K562 (cell line): ENCODE results near the gene NAV2. TPM values are rescaled to one million over a fixed set of nuclear protein-coding genes. Genes with fewer than 3 reads are reported as not detected.
A peak's percentile ranks its signal among the peaks of the same experiment; 100 is the strongest.

Source experiments
- C11orf30 ChIP-seq: fragments of 450-650 bp; IDR thresholded peaks from 2 replicates; pipeline ENCODE4 v1.6.1; 2016; ENCODE audit warnings: low read depth, mild to moderate bottlenecking
- CTBP1 ChIP-seq: fragments of 450-650 bp; IDR thresholded peaks from 2 replicates; pipeline ENCODE4 v1.6.1; 2016; ENCODE audit warnings: borderline replicate concordance
- EP300 ChIP-seq: IDR thresholded peaks from 2 replicates; pipeline ENCODE4 v1.6.1; 2012; ENCODE audit warnings: low read length, improper control_type of control experiment
- GABPA ChIP-seq: fragments of 200-800 bp; sonication (Bioruptor generic); conservative IDR thresholded peaks from 2 replicates; pipeline ENCODE4 v1.6.1; 2016; ENCODE audit warnings: low read depth, missing genetic modification characterization, missing compliant biosample characterization
- IRF2 ChIP-seq: sonication (generic); formaldehyde crosslinking; IDR thresholded peaks from 2 replicates; pipeline ENCODE4 v1.8.1; 2022; ENCODE audit warnings: mild to moderate bottlenecking, missing genetic modification reagents
- KDM4B ChIP-seq, 2 experiments: fragments of 450-650 bp in 1 of 2; sonication (generic) in 1 of 2; IDR thresholded peaks; 2 replicates each; pipeline ENCODE4 v1.6.1; 2016 to 2017; ENCODE audit warnings: borderline replicate concordance in 2 of 2, antibody characterized with exemption in 1 of 2, low read depth in 1 of 2, mild to moderate bottlenecking in 1 of 2
- NCOA1 ChIP-seq: fragments of 450-650 bp; IDR thresholded peaks from 2 replicates; pipeline ENCODE4 v1.6.1; 2016; ENCODE audit warnings: low read depth
- NUFIP1 ChIP-seq: fragments of 450-650 bp; IDR thresholded peaks from 2 replicates; pipeline ENCODE4 v1.6.1; 2018; ENCODE audit not compliant: partially characterized antibody
- PRPF4 ChIP-seq: fragments of 200-400 bp; formaldehyde crosslinking; IDR thresholded peaks from one replicate; pipeline ENCODE4 v1.6.1; 2017; ENCODE audit warnings: low read length, low read depth, mild to moderate bottlenecking; ENCODE audit not compliant: insufficient read depth, poor library complexity, severe bottlenecking
- PTBP1 ChIP-seq: fragments of 200-400 bp; formaldehyde crosslinking; IDR thresholded peaks from 2 replicates; pipeline ENCODE4 v1.6.1; 2017; ENCODE audit warnings: low read depth, low read length
- RBM25 ChIP-seq: fragments of 200-400 bp; formaldehyde crosslinking; IDR thresholded peaks from 2 replicates; pipeline ENCODE4 v1.6.1; 2018; ENCODE audit warnings: low read length, low read depth, moderate library complexity; ENCODE audit not compliant: severe bottlenecking
- SMARCC2 ChIP-seq: fragments of 450-650 bp; IDR thresholded peaks from 2 replicates; pipeline ENCODE4 v1.6.1; 2017; ENCODE audit warnings: antibody characterized with exemption, moderate library complexity, mild to moderate bottlenecking, low read depth
- SRSF7 ChIP-seq: fragments of 200-400 bp; formaldehyde crosslinking; optimal IDR thresholded peaks from 2 replicates; pipeline ENCODE3; 2017; ENCODE audit warnings: mild to moderate bottlenecking, low read depth, low read length
- USF1 ChIP-seq: sonication (generic); formaldehyde crosslinking; IDR thresholded peaks from 2 replicates; pipeline ENCODE4 v1.9.0; 2022; ENCODE audit warnings: mild to moderate bottlenecking, missing genetic modification reagents
- ZBTB7A ChIP-seq: IDR thresholded peaks from 2 replicates; pipeline ENCODE4 v1.6.1; 2011; ENCODE audit warnings: low read depth, mild to moderate bottlenecking, low read length, moderate library complexity, borderline replicate concordance; ENCODE audit not compliant: control insufficient read depth
- ZNF695 ChIP-seq: fragments of 450-650 bp; formaldehyde crosslinking; IDR thresholded peaks from 2 replicates; pipeline ENCODE4 v1.4.0; 2020; ENCODE audit warnings: mild to moderate bottlenecking, moderate library complexity
- ZZZ3 ChIP-seq: fragments of 450-650 bp; IDR thresholded peaks from 2 replicates; pipeline ENCODE4 v1.6.1; 2016; ENCODE audit warnings: antibody characterized with exemption, mild to moderate bottlenecking, moderate library complexity
- polyA plus RNA-seq, 8 experiments: library from polyadenylated mRNA; depleted of rRNA in 4 of 8; stranded (reverse) in 5 of 8; unstranded in 3 of 8; fragments of >200 nt; fragmentation: Nextera tagmentation in 2 of 8; fragmentation: Illumina TruSeq in 1 of 8; extraction: Ambion mirVana in 2 of 8; extraction: Trizol in 1 of 8; gene quantifications; 2 replicates each; pipeline versions ENCODE4 v1.2.1 to v1.2.3, GENCODE V29; 2011 to 2014; ENCODE audit warnings: inconsistent platforms in 1 of 8, missing spikeins in 1 of 8
- total RNA-seq, 7 experiments: library from RNA; depleted of rRNA in 6 of 7; stranded (reverse); fragments of >200 nt in 6 of 7; fragmentation: Illumina TruSeq in 2 of 7; extraction: Trizol in 2 of 7; gene quantifications; 2 replicates each; pipeline versions ENCODE4 v1.2.1 to v1.2.3, GENCODE V29; 2011 to 2021; ENCODE audit warnings: low replicate concordance in 1 of 7
- TF ChIP-seq, protein P1 (sequence below): fragments of 450-650 bp; IDR thresholded peaks from 2 replicates; pipeline ENCODE4 v1.6.1; 2016; ENCODE audit warnings: mild to moderate bottlenecking, moderate library complexity

NAV2 gene
- total and polyA plus RNA-seq, 9 of the 15 experiments (the other 6 are each of a cell fraction or from before 2014, with no cell fraction given) = 0.03 to 0.35 (median 0.05) TPM

GRCh38 chr11:20119315-20119714 lies 406.7 kb downstream of the NAV2 start (continued):
- TF ChIP-seq IRF2 (CRISPR knock-in tag) (no peak), SRSF7 (no peak), KDM4B (IDR thresholded peaks at IDR 0.05; ENCODE audit: borderline replicate concordance in 2 of 2, low read depth in 1 of 2) (no peak), GABPA (tag) (peak; percentile 59), USF1 (no peak), PRPF4 (no peak), EP300 (0 out of 2 replicates have a peak, but pooled peaks have one; percentile 13), ZZZ3 (no peak), SMARCC2 (no peak), ZNF695 (CRISPR knock-in tag) (no peak), NUFIP1 (no peak), CTBP1 (peak; percentile 18; the same call in 1 of the 2 replicates), C11orf30 (peak; percentile 25; the same call in 1 of the 2 replicates), RBM25 (no peak), ZBTB7A (peak; percentile 57; the same call in 1 of the 2 replicates), PTBP1 (no peak), NCOA1 (no peak)
- TF ChIP-seq, protein P1, sequence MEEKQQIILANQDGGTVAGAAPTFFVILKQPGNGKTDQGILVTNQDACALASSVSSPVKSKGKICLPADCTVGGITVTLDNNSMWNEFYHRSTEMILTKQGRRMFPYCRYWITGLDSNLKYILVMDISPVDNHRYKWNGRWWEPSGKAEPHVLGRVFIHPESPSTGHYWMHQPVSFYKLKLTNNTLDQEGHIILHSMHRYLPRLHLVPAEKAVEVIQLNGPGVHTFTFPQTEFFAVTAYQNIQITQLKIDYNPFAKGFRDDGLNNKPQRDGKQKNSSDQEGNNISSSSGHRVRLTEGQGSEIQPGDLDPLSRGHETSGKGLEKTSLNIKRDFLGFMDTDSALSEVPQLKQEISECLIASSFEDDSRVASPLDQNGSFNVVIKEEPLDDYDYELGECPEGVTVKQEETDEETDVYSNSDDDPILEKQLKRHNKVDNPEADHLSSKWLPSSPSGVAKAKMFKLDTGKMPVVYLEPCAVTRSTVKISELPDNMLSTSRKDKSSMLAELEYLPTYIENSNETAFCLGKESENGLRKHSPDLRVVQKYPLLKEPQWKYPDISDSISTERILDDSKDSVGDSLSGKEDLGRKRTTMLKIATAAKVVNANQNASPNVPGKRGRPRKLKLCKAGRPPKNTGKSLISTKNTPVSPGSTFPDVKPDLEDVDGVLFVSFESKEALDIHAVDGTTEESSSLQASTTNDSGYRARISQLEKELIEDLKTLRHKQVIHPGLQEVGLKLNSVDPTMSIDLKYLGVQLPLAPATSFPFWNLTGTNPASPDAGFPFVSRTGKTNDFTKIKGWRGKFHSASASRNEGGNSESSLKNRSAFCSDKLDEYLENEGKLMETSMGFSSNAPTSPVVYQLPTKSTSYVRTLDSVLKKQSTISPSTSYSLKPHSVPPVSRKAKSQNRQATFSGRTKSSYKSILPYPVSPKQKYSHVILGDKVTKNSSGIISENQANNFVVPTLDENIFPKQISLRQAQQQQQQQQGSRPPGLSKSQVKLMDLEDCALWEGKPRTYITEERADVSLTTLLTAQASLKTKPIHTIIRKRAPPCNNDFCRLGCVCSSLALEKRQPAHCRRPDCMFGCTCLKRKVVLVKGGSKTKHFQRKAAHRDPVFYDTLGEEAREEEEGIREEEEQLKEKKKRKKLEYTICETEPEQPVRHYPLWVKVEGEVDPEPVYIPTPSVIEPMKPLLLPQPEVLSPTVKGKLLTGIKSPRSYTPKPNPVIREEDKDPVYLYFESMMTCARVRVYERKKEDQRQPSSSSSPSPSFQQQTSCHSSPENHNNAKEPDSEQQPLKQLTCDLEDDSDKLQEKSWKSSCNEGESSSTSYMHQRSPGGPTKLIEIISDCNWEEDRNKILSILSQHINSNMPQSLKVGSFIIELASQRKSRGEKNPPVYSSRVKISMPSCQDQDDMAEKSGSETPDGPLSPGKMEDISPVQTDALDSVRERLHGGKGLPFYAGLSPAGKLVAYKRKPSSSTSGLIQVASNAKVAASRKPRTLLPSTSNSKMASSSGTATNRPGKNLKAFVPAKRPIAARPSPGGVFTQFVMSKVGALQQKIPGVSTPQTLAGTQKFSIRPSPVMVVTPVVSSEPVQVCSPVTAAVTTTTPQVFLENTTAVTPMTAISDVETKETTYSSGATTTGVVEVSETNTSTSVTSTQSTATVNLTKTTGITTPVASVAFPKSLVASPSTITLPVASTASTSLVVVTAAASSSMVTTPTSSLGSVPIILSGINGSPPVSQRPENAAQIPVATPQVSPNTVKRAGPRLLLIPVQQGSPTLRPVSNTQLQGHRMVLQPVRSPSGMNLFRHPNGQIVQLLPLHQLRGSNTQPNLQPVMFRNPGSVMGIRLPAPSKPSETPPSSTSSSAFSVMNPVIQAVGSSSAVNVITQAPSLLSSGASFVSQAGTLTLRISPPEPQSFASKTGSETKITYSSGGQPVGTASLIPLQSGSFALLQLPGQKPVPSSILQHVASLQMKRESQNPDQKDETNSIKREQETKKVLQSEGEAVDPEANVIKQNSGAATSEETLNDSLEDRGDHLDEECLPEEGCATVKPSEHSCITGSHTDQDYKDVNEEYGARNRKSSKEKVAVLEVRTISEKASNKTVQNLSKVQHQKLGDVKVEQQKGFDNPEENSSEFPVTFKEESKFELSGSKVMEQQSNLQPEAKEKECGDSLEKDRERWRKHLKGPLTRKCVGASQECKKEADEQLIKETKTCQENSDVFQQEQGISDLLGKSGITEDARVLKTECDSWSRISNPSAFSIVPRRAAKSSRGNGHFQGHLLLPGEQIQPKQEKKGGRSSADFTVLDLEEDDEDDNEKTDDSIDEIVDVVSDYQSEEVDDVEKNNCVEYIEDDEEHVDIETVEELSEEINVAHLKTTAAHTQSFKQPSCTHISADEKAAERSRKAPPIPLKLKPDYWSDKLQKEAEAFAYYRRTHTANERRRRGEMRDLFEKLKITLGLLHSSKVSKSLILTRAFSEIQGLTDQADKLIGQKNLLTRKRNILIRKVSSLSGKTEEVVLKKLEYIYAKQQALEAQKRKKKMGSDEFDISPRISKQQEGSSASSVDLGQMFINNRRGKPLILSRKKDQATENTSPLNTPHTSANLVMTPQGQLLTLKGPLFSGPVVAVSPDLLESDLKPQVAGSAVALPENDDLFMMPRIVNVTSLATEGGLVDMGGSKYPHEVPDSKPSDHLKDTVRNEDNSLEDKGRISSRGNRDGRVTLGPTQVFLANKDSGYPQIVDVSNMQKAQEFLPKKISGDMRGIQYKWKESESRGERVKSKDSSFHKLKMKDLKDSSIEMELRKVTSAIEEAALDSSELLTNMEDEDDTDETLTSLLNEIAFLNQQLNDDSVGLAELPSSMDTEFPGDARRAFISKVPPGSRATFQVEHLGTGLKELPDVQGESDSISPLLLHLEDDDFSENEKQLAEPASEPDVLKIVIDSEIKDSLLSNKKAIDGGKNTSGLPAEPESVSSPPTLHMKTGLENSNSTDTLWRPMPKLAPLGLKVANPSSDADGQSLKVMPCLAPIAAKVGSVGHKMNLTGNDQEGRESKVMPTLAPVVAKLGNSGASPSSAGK = peak; percentile 43; the same call in 1 of the 2 replicates
